ENCODE measurements around the gene OR10G2. TPM values are rescaled to one million over a fixed set of nuclear protein-coding genes. Genes with fewer than 3 reads are reported as not detected.
"Not testable (repeated sequence)": the region's sequence is repeated elsewhere in the genome, so short reads cannot be mapped to it uniquely, and the experiment has no call there.

The OR10G2 gene
- total RNA-seq, 5 donors from 2014 or later (not counting 1 experiment from before 2014, with no cell fraction given), result not detected

GRCh38 chr14:21617614-21618013 is 17.1 kb downstream of the OR10G2 start:
- H3K9me3 ChIP-seq, result no peaks in the 10 kb centered on the region
- H3K27me3 ChIP-seq (replicated peaks in 1 of 2; ENCODE audit: control insufficient read depth in 2 of 2, extremely low read depth in 1 of 2, insufficient read depth in 2 of 2, low read length in 1 of 2), result peaks cover 0 to 18% of the 10 kb centered on the region in 2 experiments
- H3K36me3 ChIP-seq (ENCODE audit: control insufficient read depth in 2 of 2, extremely low read depth in 1 of 2, insufficient read depth in 1 of 2, low read length in 1 of 2), result no peaks in the 10 kb centered on the region
- no CpG with 5 or more reads among the region's 8 CpGs for WGBS (ENCODE audit: insufficient coverage)
- H3K27ac ChIP-seq (ENCODE audit: low read length), result no peak overlapping the region
- no peaks in the 10 kb centered on the region for H3K4me1 ChIP-seq (ENCODE audit: control insufficient read depth in 1 of 2, extremely low read depth in 1 of 2, insufficient read depth in 2 of 2, low read length in 2 of 2)
- no peak for DNase-seq
- H3K4me3 ChIP-seq (ENCODE audit: control insufficient read depth in 1 of 2, extremely low read depth in 1 of 2, low read length in 1 of 2), result no peak overlapping the region
- ATAC-seq (replicated peaks in 1 of 4), result no peak
- H3K36me3 Mint-ChIP-seq, result no peaks in the 10 kb centered on the region
- H3K4me1 Mint-ChIP-seq, result no peaks in the 10 kb centered on the region
- ChIA-PET POLR2A (no interaction called here), CTCF (no interaction called here)
- no peaks in the 10 kb centered on the region for H3K9me3 Mint-ChIP-seq
- peaks cover 23 to 32% of the 10 kb centered on the region in 2 donors for H3K27me3 Mint-ChIP-seq
- no peak overlapping the region for H3K27ac Mint-ChIP-seq
- no peak overlapping the region for H3K4me3 Mint-ChIP-seq

GRCh38 chr14:21614240-21614639 is 20.5 kb downstream of the OR10G2 start:
- no peaks in the 10 kb centered on the region for H3K36me3 Mint-ChIP-seq
- ATAC-seq (replicated peaks in 1 of 4) (no peak), DNase-seq (no peak)
- no peaks in the 10 kb centered on the region for H3K9me3 ChIP-seq
- no peak overlapping the region for H3K4me3 ChIP-seq (ENCODE audit: control insufficient read depth in 1 of 2, extremely low read depth in 1 of 2, low read length in 1 of 2)
- H3K4me1 ChIP-seq (ENCODE audit: control insufficient read depth in 1 of 2, extremely low read depth in 1 of 2, insufficient read depth in 2 of 2, low read length in 2 of 2), result no peaks in the 10 kb centered on the region
- CTCF ChIA-PET, result no interaction called here
- no peak overlapping the region for H3K27ac ChIP-seq (ENCODE audit: low read length)
- H3K36me3 ChIP-seq (ENCODE audit: control insufficient read depth in 2 of 2, extremely low read depth in 1 of 2, insufficient read depth in 1 of 2, low read length in 1 of 2), result no peaks in the 10 kb centered on the region
- H3K27me3 Mint-ChIP-seq, result peaks cover 17 to 25% of the 10 kb centered on the region in 2 donors
- no CpG with 5 or more reads among the region's 1 CpG for WGBS (ENCODE audit: insufficient coverage)
- no peak overlapping the region for H3K4me3 Mint-ChIP-seq
- H3K9me3 Mint-ChIP-seq, result no peaks in the 10 kb centered on the region
- H3K27ac Mint-ChIP-seq, result no peak overlapping the region
- H3K27me3 ChIP-seq (replicated peaks in 1 of 2; ENCODE audit: control insufficient read depth in 2 of 2, extremely low read depth in 1 of 2, insufficient read depth in 2 of 2, low read length in 1 of 2), result peaks cover 0 to 15% of the 10 kb centered on the region in 2 experiments
- H3K4me1 Mint-ChIP-seq, result no peaks in the 10 kb centered on the region
- POLR2A ChIA-PET, result no interaction called here

- no peaks in the 10 kb centered on the region for H3K9me3 Mint-ChIP-seq
- no peak overlapping the region for H3K27ac ChIP-seq (ENCODE audit: low read length)
- no peaks in the 10 kb centered on the region for H3K36me3 Mint-ChIP-seq
- no peaks in the 10 kb centered on the region for H3K36me3 ChIP-seq (ENCODE audit: control insufficient read depth in 2 of 2, extremely low read depth in 1 of 2, insufficient read depth in 1 of 2, low read length in 1 of 2)
- H3K9me3 ChIP-seq, result no peaks in the 10 kb centered on the region
- 100% methylated on average over 2 of the region's 6 CpGs for WGBS (ENCODE audit: insufficient coverage)
- H3K4me3 ChIP-seq (ENCODE audit: control insufficient read depth in 1 of 2, extremely low read depth in 1 of 2, low read length in 1 of 2), result no peak overlapping the region
- DNase-seq (peak in 1 of 35 experiments; percentile 14), ATAC-seq (replicated peaks in 1 of 4) (no peak)
- ChIA-PET POLR2A (no interaction called here), CTCF (interaction anchor here in 1 of 2 donors (0.5 kb wide), 1 partner anchor 935 kb away, joined by 3 read pairs; no protein-coding TSS in a partner anchor)
- no peak overlapping the region for H3K4me3 Mint-ChIP-seq
- H3K4me1 ChIP-seq (ENCODE audit: control insufficient read depth in 1 of 2, extremely low read depth in 1 of 2, insufficient read depth in 2 of 2, low read length in 2 of 2), result no peaks in the 10 kb centered on the region
- H3K27me3 Mint-ChIP-seq, result peaks cover 8 to 20% of the 10 kb centered on the region in 2 donors
- no peak overlapping the region for H3K27ac Mint-ChIP-seq
- no peaks in the 10 kb centered on the region for H3K4me1 Mint-ChIP-seq
- H3K27me3 ChIP-seq (replicated peaks in 1 of 2; ENCODE audit: control insufficient read depth in 2 of 2, extremely low read depth in 1 of 2, insufficient read depth in 2 of 2, low read length in 1 of 2), result peaks cover 0 to 4% of the 10 kb centered on the region in 2 experiments
Observed at GRCh38 chr14:21612324-21612723, 22.4 kb downstream of the OR10G2 start.

- H3K9me3 Mint-ChIP-seq; H3K36me3 ChIP-seq (ENCODE audit: control insufficient read depth in 2 of 2, extremely low read depth in 1 of 2, insufficient read depth in 1 of 2, low read length in 1 of 2); H3K27ac Mint-ChIP-seq; H3K27ac ChIP-seq (ENCODE audit: low read length); H3K4me1 ChIP-seq (ENCODE audit: control insufficient read depth in 1 of 2, extremely low read depth in 1 of 2, insufficient read depth in 2 of 2, low read length in 2 of 2); CTCF ChIA-PET; ATAC-seq (replicated peaks in 1 of 4); POLR2A ChIA-PET; DNase-seq; H3K36me3 Mint-ChIP-seq; H3K27me3 Mint-ChIP-seq; H3K4me1 Mint-ChIP-seq; H3K4me3 ChIP-seq (ENCODE audit: control insufficient read depth in 1 of 2, extremely low read depth in 1 of 2, low read length in 1 of 2); H3K4me3 Mint-ChIP-seq; H3K9me3 ChIP-seq: not testable (repeated sequence)
- 73% methylated on average over 2 of the region's 8 CpGs for WGBS (ENCODE audit: insufficient coverage)
- peaks cover 0 to 10% of the 10 kb centered on the region in 2 experiments for H3K27me3 ChIP-seq (replicated peaks in 1 of 2; ENCODE audit: control insufficient read depth in 2 of 2, extremely low read depth in 1 of 2, insufficient read depth in 2 of 2, low read length in 1 of 2)
Observed at GRCh38 chr14:21602181-21602580, 32.6 kb downstream of the OR10G2 start.

DNA sequence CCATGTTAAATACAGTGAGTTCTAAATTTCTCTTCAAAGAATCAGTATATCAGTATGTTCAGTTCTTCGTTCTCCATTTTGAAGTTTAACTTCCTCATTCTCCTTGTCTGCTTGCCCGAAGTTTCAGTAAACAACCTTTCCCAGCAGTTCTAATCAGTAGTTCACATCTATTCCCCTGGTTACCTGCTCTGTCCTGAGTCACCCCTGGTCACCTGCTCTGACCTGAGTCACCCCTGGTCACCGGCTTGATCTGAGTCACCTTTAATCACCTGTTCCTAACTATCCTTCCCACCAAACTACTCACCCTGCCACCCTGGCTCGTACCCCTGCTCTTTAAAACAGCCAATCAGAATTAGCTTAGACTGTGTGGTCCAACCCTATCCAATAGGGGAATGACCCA is 45.4 kb downstream of the OR10G2 start:
- Mint-ChIP-seq H3K9me3 (peaks cover 13 to 18% (median 15%) of the 10 kb centered on the region in 3 donors), H3K27ac (no peak overlapping the region), H3K4me1 (no peaks in the 10 kb centered on the region), H3K27me3 (peaks cover 27 to 30% of the 10 kb centered on the region in 2 donors), H3K4me3 (no peak overlapping the region), H3K36me3 (peaks cover 12% of the 10 kb centered on the region)
- no peak overlapping the region for H3K27ac ChIP-seq (ENCODE audit: low read length)
- no peak overlapping the region for H3K4me3 ChIP-seq (ENCODE audit: control insufficient read depth in 1 of 2, extremely low read depth in 1 of 2, low read length in 1 of 2)
- ChIA-PET CTCF (no interaction called here), POLR2A (no interaction called here)
- H3K9me3 ChIP-seq, result no peaks in the 10 kb centered on the region
- H3K36me3 ChIP-seq (ENCODE audit: control insufficient read depth in 2 of 2, extremely low read depth in 1 of 2, insufficient read depth in 1 of 2, low read length in 1 of 2), result no peaks in the 10 kb centered on the region
- no peak for ATAC-seq (replicated peaks in 1 of 4)
- H3K27me3 ChIP-seq (replicated peaks in 1 of 2; ENCODE audit: control insufficient read depth in 2 of 2, extremely low read depth in 1 of 2, insufficient read depth in 2 of 2, low read length in 1 of 2), result peaks cover 0 to 22% of the 10 kb centered on the region in 2 experiments
- WGBS (ENCODE audit: insufficient coverage), result 81% methylated on average over 4 of the region's 4 CpGs
- no peaks in the 10 kb centered on the region for H3K4me1 ChIP-seq (ENCODE audit: control insufficient read depth in 1 of 2, extremely low read depth in 1 of 2, insufficient read depth in 2 of 2, low read length in 2 of 2)
- no peak for DNase-seq

Other genes starting within 250 kb of the OR10G2 start
- 100 to 1,000 TPM; 125 to 133 (median 131) TPM for gene CHD8, start 178.8 kb downstream of the OR10G2 start, total RNA-seq
- 10 to 100 TPM; 23.6 to 33.7 (median 27.6) TPM for gene RAB2B, start 158.0 kb downstream of the OR10G2 start, total RNA-seq
- 10 to 100 TPM; 68.7 to 95.6 (median 78.9) TPM for gene TOX4, start 157.7 kb downstream of the OR10G2 start, total RNA-seq
- gene METTL3, start 123.6 kb downstream of the OR10G2 start, total RNA-seq, result 10 to 100 TPM; 48.0 to 94.6 (median 91.6) TPM
- 1 to 10 TPM; 3.3 to 5.8 (median 4.6) TPM for gene SALL2, start 108.6 kb downstream of the OR10G2 start, total RNA-seq
- gene OR10G3, start 54.9 kb downstream of the OR10G2 start, total RNA-seq, result not detected
- under 1 TPM in 1 of 5 donors, not detected in 4; 0.26 TPM for gene OR4E2, start 18.9 kb upstream of the OR10G2 start, total RNA-seq
- under 1 TPM in 1 of 5 donors, not detected in 4; 0.20 TPM for gene OR4E1, start 38.9 kb upstream of the OR10G2 start, total RNA-seq

Measured in T-cell (primary cell).